ENCODE measurements around the gene C1orf56. TPM values are rescaled to one million over a fixed set of nuclear protein-coding genes. Genes with fewer than 3 reads are reported as not detected.

C1orf56 gene
- total and polyA plus RNA-seq, 2 of the 13 experiments (the other 11 are each of a cell fraction or from before 2014, with no cell fraction given), result 1.5 to 3.2 TPM

- TF ChIP-seq LCORL (IDR thresholded peaks at IDR 0.05), result peak; percentile 66; the same call in 1 of the 2 replicates
- TF ChIP-seq LCORL (CRISPR knock-in tag; IDR thresholded peaks at IDR 0.05), result peak; percentile 86
- TF ChIP-seq ZNF230 (CRISPR knock-in tag; IDR thresholded peaks at IDR 0.05), result peak; percentile 65; the same call in 1 of the 2 replicates
- TF ChIP-seq CREM (IDR thresholded peaks at IDR 0.05), result peak; percentile 79
- no peak for TF ChIP-seq CREM (CRISPR knock-in tag; IDR thresholded peaks at IDR 0.05)
- TF ChIP-seq ZNF674 (CRISPR knock-in tag; IDR thresholded peaks at IDR 0.05; ENCODE audit: low read depth), result no peak
- peak; percentile 34 to 43; a peak in 2 of 4 replicates for TF ChIP-seq MAFK (conservative IDR thresholded peaks at IDR 0.05 in 1 of 2, IDR thresholded peaks at IDR 0.05 in 1 of 2; ENCODE audit: low read length in 2 of 2)
- TF ChIP-seq NONO (IDR thresholded peaks at IDR 0.05), result no peak
- no peak for TF ChIP-seq NONO (CRISPR knock-in tag; conservative IDR thresholded peaks at IDR 0.05)
- peak; percentile 65; the same call in 1 of the 2 replicates for TF ChIP-seq GFI1 (CRISPR knock-in tag; IDR thresholded peaks at IDR 0.05; ENCODE audit: borderline replicate concordance)
- TF ChIP-seq ZFY (CRISPR knock-in tag; IDR thresholded peaks at IDR 0.05), result peak; percentile 45; the same call in 1 of the 2 replicates
- TF ChIP-seq KAT8 (CRISPR knock-in tag; IDR thresholded peaks at IDR 0.05), result peak; percentile 44
- TF ChIP-seq YEATS4 (CRISPR knock-in tag; IDR thresholded peaks at IDR 0.05; ENCODE audit: borderline replicate concordance), result 0 out of 2 replicates have a peak, but pooled peaks have one; percentile 32
- TF ChIP-seq MAFF (IDR thresholded peaks at IDR 0.05; ENCODE audit: low read depth, low read length), result peak; percentile 47
- TF ChIP-seq, protein P1, sequence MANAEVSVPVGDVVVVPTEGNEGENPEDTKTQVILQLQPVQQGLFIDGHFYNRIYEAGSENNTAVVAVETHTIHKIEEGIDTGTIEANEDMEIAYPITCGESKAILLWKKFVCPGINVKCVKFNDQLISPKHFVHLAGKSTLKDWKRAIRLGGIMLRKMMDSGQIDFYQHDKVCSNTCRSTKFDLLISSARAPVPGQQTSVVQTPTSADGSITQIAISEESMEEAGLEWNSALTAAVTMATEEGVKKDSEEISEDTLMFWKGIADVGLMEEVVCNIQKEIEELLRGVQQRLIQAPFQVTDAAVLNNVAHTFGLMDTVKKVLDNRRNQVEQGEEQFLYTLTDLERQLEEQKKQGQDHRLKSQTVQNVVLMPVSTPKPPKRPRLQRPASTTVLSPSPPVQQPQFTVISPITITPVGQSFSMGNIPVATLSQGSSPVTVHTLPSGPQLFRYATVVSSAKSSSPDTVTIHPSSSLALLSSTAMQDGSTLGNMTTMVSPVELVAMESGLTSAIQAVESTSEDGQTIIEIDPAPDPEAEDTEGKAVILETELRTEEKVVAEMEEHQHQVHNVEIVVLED (CRISPR knock-in tag; IDR thresholded peaks at IDR 0.05; ENCODE audit: borderline replicate concordance), result peak; percentile 68; the same call in 1 of the 2 replicates
- no peak for TF ChIP-seq NFRKB (IDR thresholded peaks at IDR 0.05)
- TF ChIP-seq HNRNPK (IDR thresholded peaks at IDR 0.05; ENCODE audit: low read depth, low read length, poor library complexity, severe bottlenecking), result no peak
- TF ChIP-seq, protein P2, sequence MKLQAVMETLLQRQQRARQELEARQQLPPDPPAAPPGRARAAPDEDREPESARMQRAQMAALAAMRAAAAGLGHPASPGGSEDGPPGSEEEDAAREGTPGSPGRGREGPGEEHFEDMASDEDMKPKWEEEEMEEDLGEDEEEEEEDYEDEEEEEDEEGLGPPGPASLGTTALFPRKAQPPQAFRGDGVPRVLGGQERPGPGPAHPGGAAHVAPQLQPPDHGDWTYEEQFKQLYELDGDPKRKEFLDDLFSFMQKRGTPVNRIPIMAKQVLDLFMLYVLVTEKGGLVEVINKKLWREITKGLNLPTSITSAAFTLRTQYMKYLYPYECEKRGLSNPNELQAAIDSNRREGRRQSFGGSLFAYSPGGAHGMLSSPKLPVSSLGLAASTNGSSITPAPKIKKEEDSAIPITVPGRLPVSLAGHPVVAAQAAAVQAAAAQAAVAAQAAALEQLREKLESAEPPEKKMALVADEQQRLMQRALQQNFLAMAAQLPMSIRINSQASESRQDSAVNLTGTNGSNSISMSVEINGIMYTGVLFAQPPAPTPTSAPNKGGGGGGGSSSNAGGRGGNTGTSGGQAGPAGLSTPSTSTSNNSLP (IDR thresholded peaks at IDR 0.05; ENCODE audit: low read depth, low read length), result peak; percentile 90
Observed at GRCh38 chr1:151012684-151013471, 34.7 kb upstream of the C1orf56 start (continued).
